Mesenchymal stem cell (in vitro differentiated cells and primary cell): ENCODE data around the gene GRIK4.

Source experiments
- DNase-seq: peaks from one replicate; pipeline ENCODE4 v3.0.0-alpha.2; 2013
- H2AFZ ChIP-seq: one replicate; pipeline ENCODE4 v1.6.1; 2013; ENCODE audit warnings: low read depth, mild to moderate bottlenecking, control low read depth, inconsistent platforms, low read length, moderate library complexity
- H2AK5ac ChIP-seq: 2 replicates; pipeline ENCODE4 v1.6.1; 2013; ENCODE audit warnings: low read length, moderate library complexity, mild to moderate bottlenecking, inconsistent platforms; ENCODE audit not compliant: severe bottlenecking
- H2BK120ac ChIP-seq: one replicate; pipeline ENCODE4 v1.6.1; 2013; ENCODE audit warnings: low read depth, mild to moderate bottlenecking, inconsistent platforms, low read length, moderate library complexity
- H2BK12ac ChIP-seq, 2 experiments: one replicate each; pipeline ENCODE4 v1.6.1; 2013; ENCODE audit warnings: inconsistent platforms in 2 of 2, low read length in 2 of 2, mild to moderate bottlenecking in 2 of 2, moderate library complexity in 2 of 2, control low read depth in 1 of 2
- H2BK15ac ChIP-seq: one replicate; pipeline ENCODE4 v1.6.1; 2013; ENCODE audit warnings: mild to moderate bottlenecking, low read depth, inconsistent platforms; ENCODE audit not compliant: poor library complexity, severe bottlenecking
- H2BK5ac ChIP-seq: 2 replicates; pipeline ENCODE4 v1.6.1; 2013; ENCODE audit warnings: low read depth, mild to moderate bottlenecking, low read length, control low read depth, inconsistent platforms; ENCODE audit not compliant: poor library complexity, severe bottlenecking
- H3K14ac ChIP-seq, 2 experiments: one replicate each; pipeline ENCODE4 v1.6.1; 2013; ENCODE audit warnings: inconsistent platforms in 2 of 2, low read length in 2 of 2, control low read depth in 1 of 2, mild to moderate bottlenecking in 1 of 2, moderate library complexity in 1 of 2
- H3K18ac ChIP-seq, 2 experiments: one replicate each; pipeline ENCODE4 v1.6.1; 2013; ENCODE audit warnings: inconsistent platforms in 2 of 2, low read length in 2 of 2, control low read depth in 1 of 2, low read depth in 1 of 2, mild to moderate bottlenecking in 1 of 2
- H3K23ac ChIP-seq, 2 experiments: one replicate each; pipeline ENCODE4 v1.6.1; 2013; ENCODE audit warnings: inconsistent platforms in 2 of 2, low read length in 2 of 2, mild to moderate bottlenecking in 2 of 2, moderate library complexity in 2 of 2, control low read depth in 1 of 2
- H3K27ac ChIP-seq: 2 replicates; pipeline ENCODE4 v1.5.1; 2013; ENCODE audit warnings: mild to moderate bottlenecking, moderate library complexity, low read length, control low read depth, inconsistent platforms; ENCODE audit not compliant: poor library complexity, severe bottlenecking
- H3K27me3 ChIP-seq, 2 experiments: 2 replicates each; pipeline versions ENCODE4 v1.6.1 to v1.7.0; 2013; ENCODE audit warnings: low read length in 2 of 2, mild to moderate bottlenecking in 2 of 2, moderate library complexity in 2 of 2, control low read depth in 1 of 2, inconsistent platforms in 1 of 2; ENCODE audit not compliant: control insufficient read depth in 1 of 2, insufficient read depth in 1 of 2
- H3K36me3 ChIP-seq, 2 experiments: 2 replicates each; pipeline versions ENCODE4 v1.6.1 to v1.7.0; 2013; ENCODE audit warnings: low read length in 2 of 2, control low read depth in 1 of 2, inconsistent platforms in 1 of 2, low read depth in 1 of 2, mild to moderate bottlenecking in 1 of 2; ENCODE audit not compliant: insufficient read depth in 2 of 2, control insufficient read depth in 1 of 2
- H3K4ac ChIP-seq, 2 experiments: one replicate each; pipeline ENCODE4 v1.6.1; 2013; ENCODE audit warnings: inconsistent platforms in 2 of 2, low read length in 2 of 2, mild to moderate bottlenecking in 2 of 2, moderate library complexity in 2 of 2, control low read depth in 1 of 2, low read depth in 1 of 2
- H3K4me1 ChIP-seq: 2 replicates; pipeline ENCODE4 v1.6.1; 2013; ENCODE audit warnings: low read depth, low read length, control low read depth; ENCODE audit not compliant: control insufficient read depth, insufficient read depth
- H3K4me2 ChIP-seq: 2 replicates; pipeline ENCODE4 v1.6.1; 2013; ENCODE audit warnings: low read length, mild to moderate bottlenecking, inconsistent platforms; ENCODE audit not compliant: poor library complexity, severe bottlenecking
- H3K4me3 ChIP-seq, 2 experiments: 2 replicates each; pipeline versions ENCODE4 v1.5.1 to v1.7.0; 2013; ENCODE audit warnings: low read length in 2 of 2, mild to moderate bottlenecking in 2 of 2, control low read depth in 1 of 2, low read depth in 1 of 2; ENCODE audit not compliant: insufficient read depth in 1 of 2
- H3K79me1 ChIP-seq: replicated peaks from 2 replicates; pipeline ENCODE4 v1.6.1; 2013; ENCODE audit warnings: mild to moderate bottlenecking, control low read depth, low read length, inconsistent platforms; ENCODE audit not compliant: poor library complexity, severe bottlenecking
- H3K9ac ChIP-seq: 2 replicates; pipeline ENCODE4 v1.7.0; 2013; ENCODE audit warnings: mild to moderate bottlenecking, low read length, moderate library complexity
- H3K9me3 ChIP-seq: 2 replicates; pipeline ENCODE4 v1.7.0; 2013; ENCODE audit warnings: mild to moderate bottlenecking, low read length; ENCODE audit not compliant: control insufficient read depth
- H4K8ac ChIP-seq: one replicate; pipeline ENCODE4 v1.6.1; 2013; ENCODE audit warnings: inconsistent platforms, mild to moderate bottlenecking, low read length, moderate library complexity
- H4K91ac ChIP-seq: one replicate; pipeline ENCODE4 v1.6.1; 2013; ENCODE audit warnings: mild to moderate bottlenecking, low read length, inconsistent platforms
- WGBS: methylation state at CpG from one replicate; pipeline ENCODE4 v1.1.7; 2013; ENCODE audit warnings: mixed read lengths; 5-methylcytosine and 5-hydroxymethylcytosine counted together

Gene GRIK4

DNA sequence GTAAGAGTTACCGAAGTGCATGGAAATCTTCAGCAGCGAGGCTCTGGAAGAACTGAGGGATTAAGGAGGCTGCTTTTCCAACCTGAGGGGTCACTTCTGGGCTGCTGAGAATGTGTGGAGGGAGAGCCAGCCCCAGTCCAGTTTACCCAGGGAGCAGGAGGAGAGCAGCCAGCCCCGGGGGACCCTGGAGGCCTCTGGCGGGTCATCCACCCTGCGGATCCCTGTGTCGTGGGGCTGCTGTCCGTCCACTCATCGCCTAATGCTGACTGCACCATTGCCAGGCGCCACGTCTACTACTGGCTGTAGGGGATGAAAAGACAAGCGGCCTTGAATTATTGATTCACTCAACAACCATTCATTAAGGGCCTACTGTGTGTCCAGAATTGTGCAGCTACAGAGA is 283.6 kb downstream of the GRIK4 start:
- H3K4ac ChIP-seq = no peak overlapping the region
- H3K18ac ChIP-seq = no peak overlapping the region
- no peak overlapping the region for H4K91ac ChIP-seq
- H2BK12ac ChIP-seq = no peak overlapping the region
- H2AFZ ChIP-seq = no peak overlapping the region
- H3K4me2 ChIP-seq = no peak overlapping the region
- H3K79me1 ChIP-seq = no peaks in the 10 kb centered on the region
- H3K4me3 ChIP-seq = no peak overlapping the region
- no peak overlapping the region for H2BK5ac ChIP-seq
- peaks cover 15% of the 10 kb centered on the region for H3K9me3 ChIP-seq
- no peak overlapping the region for H3K27ac ChIP-seq
- H3K14ac ChIP-seq = no peak overlapping the region
- peaks cover 48 to 73% of the 10 kb centered on the region in 2 experiments for H3K27me3 ChIP-seq
- no peak overlapping the region for H3K9ac ChIP-seq
- H2BK120ac ChIP-seq = no peak overlapping the region
- no peak overlapping the region for H2BK15ac ChIP-seq
- no peaks in the 10 kb centered on the region for H3K4me1 ChIP-seq
- no peaks in the 10 kb centered on the region for H3K36me3 ChIP-seq
- no peak for DNase-seq
- no peak overlapping the region for H2AK5ac ChIP-seq
- no peak overlapping the region for H3K23ac ChIP-seq
- WGBS = 85% methylated on average over 9 of the region's 11 CpGs
- no peak overlapping the region for H4K8ac ChIP-seq

DNA sequence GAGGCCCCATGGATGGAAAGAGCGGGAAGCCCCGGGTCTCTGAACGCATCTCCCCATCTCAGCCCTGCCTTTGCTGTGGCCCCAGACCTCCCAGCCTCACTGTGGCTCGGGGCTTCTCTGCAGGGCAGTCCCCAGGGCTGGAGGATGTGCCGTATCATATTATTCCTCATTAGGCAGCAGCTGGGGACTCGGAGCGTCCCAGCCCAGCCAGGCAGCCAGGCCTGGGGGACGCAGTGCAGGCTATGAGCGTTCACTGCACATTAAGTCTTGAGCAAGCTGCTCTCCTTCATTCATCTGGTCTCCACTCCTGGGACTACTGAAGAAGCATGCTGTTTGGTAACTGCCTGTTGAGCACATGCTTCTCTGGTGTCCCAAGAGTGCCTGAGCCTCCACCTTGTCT is 285.6 kb downstream of the GRIK4 start:
- WGBS = 88% methylated on average over 9 of the region's 9 CpGs

GRCh38 chr11:120798854-120799253 is 287.3 kb downstream of the GRIK4 start:
- peaks cover 17 to 61% of the 10 kb centered on the region in 2 experiments for H3K27me3 ChIP-seq
- no peaks in the 10 kb centered on the region for H3K4me1 ChIP-seq
- no peak overlapping the region for H4K91ac ChIP-seq
- no peak overlapping the region for H3K14ac ChIP-seq
- DNase-seq = no peak
- H2BK120ac ChIP-seq = no peak overlapping the region
- H3K36me3 ChIP-seq = no peaks in the 10 kb centered on the region
- no peak overlapping the region for H4K8ac ChIP-seq
- no peaks in the 10 kb centered on the region for H3K9me3 ChIP-seq
- no peak overlapping the region for H3K27ac ChIP-seq
- no peak overlapping the region for H3K4me2 ChIP-seq
- H2AFZ ChIP-seq = no peak overlapping the region
- no peak overlapping the region for H2AK5ac ChIP-seq
- no peak overlapping the region for H3K18ac ChIP-seq
- WGBS = 75% methylated on average over 2 of the region's 3 CpGs
- no peak overlapping the region for H3K9ac ChIP-seq
- no peak overlapping the region for H3K4me3 ChIP-seq
- H3K4ac ChIP-seq = no peak overlapping the region
- H3K23ac ChIP-seq = no peak overlapping the region
- H2BK12ac ChIP-seq = no peak overlapping the region
- H2BK5ac ChIP-seq = no peak overlapping the region
- no peak overlapping the region for H2BK15ac ChIP-seq
- no peaks in the 10 kb centered on the region for H3K79me1 ChIP-seq

More for the DNA sequence above, 285.6 kb downstream of the GRIK4 start:
- no peak overlapping the region for H3K23ac ChIP-seq
- no peak overlapping the region for H3K4ac ChIP-seq
- H3K9ac ChIP-seq = no peak overlapping the region
- H2AFZ ChIP-seq = no peak overlapping the region
- no peak overlapping the region for H3K14ac ChIP-seq
- no peak overlapping the region for H3K18ac ChIP-seq
- H3K4me3 ChIP-seq = no peak overlapping the region
- no peak overlapping the region for H2BK12ac ChIP-seq
- H3K4me2 ChIP-seq = no peak overlapping the region
- no peak overlapping the region for H4K8ac ChIP-seq
- H2BK5ac ChIP-seq = no peak overlapping the region
- no peak overlapping the region for H2BK120ac ChIP-seq
- H3K27me3 ChIP-seq = peaks cover 34 to 67% of the 10 kb centered on the region in 2 experiments
- H2AK5ac ChIP-seq = no peak overlapping the region
- H3K9me3 ChIP-seq = peaks cover 4% of the 10 kb centered on the region
- H3K79me1 ChIP-seq = no peaks in the 10 kb centered on the region
- no peak overlapping the region for H2BK15ac ChIP-seq
- DNase-seq = no peak
- H3K36me3 ChIP-seq = no peaks in the 10 kb centered on the region
- no peaks in the 10 kb centered on the region for H3K4me1 ChIP-seq
- H4K91ac ChIP-seq = no peak overlapping the region
- no peak overlapping the region for H3K27ac ChIP-seq

GRCh38 chr11:120800206-120800605 is 288.7 kb downstream of the GRIK4 start:
- Histone ChIP-seq H2BK12ac (no peak overlapping the region), H3K4me2 (no peak overlapping the region), H2BK5ac (no peak overlapping the region), H2AFZ (no peak overlapping the region), H3K4me1 (no peaks in the 10 kb centered on the region), H2BK15ac (no peak overlapping the region), H3K36me3 (no peaks in the 10 kb centered on the region), H3K14ac (no peak overlapping the region), H3K79me1 (no peaks in the 10 kb centered on the region), H2BK120ac (no peak overlapping the region), H2AK5ac (no peak overlapping the region), H3K9ac (no peak overlapping the region), H4K91ac (no peak overlapping the region), H3K4me3 (no peak overlapping the region), H3K4ac (no peak overlapping the region), H4K8ac (no peak overlapping the region), H3K27me3 (peaks cover 10 to 56% of the 10 kb centered on the region in 2 experiments), H3K23ac (no peak overlapping the region), H3K9me3 (no peaks in the 10 kb centered on the region), H3K18ac (no peak overlapping the region), H3K27ac (no peak overlapping the region)
- DNase-seq = no peak
- WGBS = 86% methylated on average over 6 of the region's 7 CpGs
